ENCODE measurements around the gene AGAP1. TPM values are rescaled to one million over a fixed set of nuclear protein-coding genes. Genes with fewer than 3 reads are reported as not detected.
A peak's percentile ranks its signal among the peaks of the same experiment; 100 is the strongest.

AGAP1 gene
- total RNA-seq, 1 donor from 2014 or later, result 20.4 TPM

GRCh38 chr2:235497096-235497495, 3.3 kb downstream of the AGAP1 start:
- TF ChIP-seq CTCF (IDR thresholded peaks at IDR 0.05) (no peak), EZH2 (IDR thresholded peaks at IDR 0.05) (no peak), EZH2phosphoT487 (IDR thresholded peaks at IDR 0.05) (no peak)
- peaks cover 72% of the 10 kb centered on the region for H3K4me1 ChIP-seq
- peaks cover 18% of the 10 kb centered on the region for H3F3A ChIP-seq (ENCODE audit: low read depth)
- peaks cover 76% of the 10 kb centered on the region for H3K79me2 ChIP-seq (ENCODE audit: low read depth)
- no peaks in the 10 kb centered on the region for H3K27me3 ChIP-seq
- no peak overlapping the region for H3K27ac ChIP-seq
- no peak overlapping the region for H2AFZ ChIP-seq (replicated peaks)
- peaks cover 73% of the 10 kb centered on the region for H4K20me1 ChIP-seq (ENCODE audit: low read depth)
- no peak overlapping the region for H3K4me2 ChIP-seq
- H3K9me3 Mint-ChIP-seq, result no peaks in the 10 kb centered on the region
- peaks cover 74% of the 10 kb centered on the region for H3K4me1 Mint-ChIP-seq
- no peak overlapping the region for H3K4me3 Mint-ChIP-seq
- peaks cover 16% of the 10 kb centered on the region for H3K36me3 Mint-ChIP-seq
- H3K36me3 ChIP-seq, result no peaks in the 10 kb centered on the region
- DNase-seq (ENCODE audit: low spot score), result no peak
- no peak overlapping the region for H3K9ac ChIP-seq
- no peak overlapping the region for H3K27ac Mint-ChIP-seq
- no peaks in the 10 kb centered on the region for H3K9me3 ChIP-seq (ENCODE audit: low read depth)
- peaks cover 16% of the 10 kb centered on the region for H3K27me3 Mint-ChIP-seq (ENCODE audit: insufficient read depth, low read depth)
- no peak overlapping the region for H3K4me3 ChIP-seq

- Histone ChIP-seq H4K20me1 (ENCODE audit: low read depth) (peaks cover 87% of the 10 kb centered on the region), H3K79me2 (ENCODE audit: low read depth) (peaks cover 90% of the 10 kb centered on the region)
- DNase-seq (ENCODE audit: low spot score), result peak; percentile 42
These were observed 4.7 kb downstream of the AGAP1 start for GRCh38 chr2:235498541-235498940.

GRCh38 chr2:235498946-235499812, 5.3 kb downstream of the AGAP1 start:
- Histone ChIP-seq H3K9me3 (ENCODE audit: low read depth) (no peaks in the 10 kb centered on the region), H3K4me1 (peaks cover 84% of the 10 kb centered on the region), H4K20me1 (ENCODE audit: low read depth) (peaks cover 93% of the 10 kb centered on the region), H3K36me3 (no peaks in the 10 kb centered on the region), H3K4me2 (no peak overlapping the region), H3K27ac (no peak overlapping the region), H2AFZ (replicated peaks) (no peak overlapping the region), H3F3A (ENCODE audit: low read depth) (peaks cover 25% of the 10 kb centered on the region), H3K79me2 (ENCODE audit: low read depth) (peaks cover 97% of the 10 kb centered on the region), H3K27me3 (no peaks in the 10 kb centered on the region), H3K4me3 (no peak overlapping the region), H3K9ac (no peak overlapping the region)
- DNase-seq (ENCODE audit: low spot score), result no peak
- TF ChIP-seq EZH2 (IDR thresholded peaks at IDR 0.05), result no peak
- TF ChIP-seq EZH2phosphoT487 (IDR thresholded peaks at IDR 0.05), result no peak
- TF ChIP-seq CTCF (IDR thresholded peaks at IDR 0.05), result no peak
- H3K27ac Mint-ChIP-seq, result peak overlapping the region; percentile 33
- peaks cover 14% of the 10 kb centered on the region for H3K27me3 Mint-ChIP-seq (ENCODE audit: insufficient read depth, low read depth)
- H3K4me3 Mint-ChIP-seq, result no peak overlapping the region
- H3K4me1 Mint-ChIP-seq, result peaks cover 83% of the 10 kb centered on the region
- H3K36me3 Mint-ChIP-seq, result peaks cover 16% of the 10 kb centered on the region
- no peaks in the 10 kb centered on the region for H3K9me3 Mint-ChIP-seq

More at GRCh38 chr2:235498541-235498940, 4.7 kb downstream of the AGAP1 start:
- Mint-ChIP-seq H3K9me3 (no peaks in the 10 kb centered on the region), H3K27me3 (ENCODE audit: insufficient read depth, low read depth) (peaks cover 14% of the 10 kb centered on the region), H3K36me3 (peaks cover 16% of the 10 kb centered on the region), H3K4me3 (no peak overlapping the region), H3K27ac (peak overlapping the region; percentile 33), H3K4me1 (peaks cover 78% of the 10 kb centered on the region)
- Histone ChIP-seq H2AFZ (replicated peaks) (no peak overlapping the region), H3K4me2 (peak overlapping the region; percentile 1), H3K4me3 (no peak overlapping the region), H3K27ac (no peak overlapping the region), H3K9ac (no peak overlapping the region), H3K9me3 (ENCODE audit: low read depth) (no peaks in the 10 kb centered on the region), H3F3A (ENCODE audit: low read depth) (peaks cover 25% of the 10 kb centered on the region), H3K27me3 (no peaks in the 10 kb centered on the region), H3K4me1 (peaks cover 79% of the 10 kb centered on the region), H3K36me3 (no peaks in the 10 kb centered on the region)
- no peak for TF ChIP-seq EZH2phosphoT487 (IDR thresholded peaks at IDR 0.05)
- peak; percentile 20 for TF ChIP-seq CTCF (IDR thresholded peaks at IDR 0.05)

Measured in neural progenitor cell (in vitro differentiated cells).